ENCODE measurements around the gene BTN3A1. TPM values are rescaled to one million over a fixed set of nuclear protein-coding genes. Genes with fewer than 3 reads are reported as not detected.

Gene BTN3A1
- polyA plus RNA-seq, 1 donor from 2014 or later: 38.2 TPM

DNA sequence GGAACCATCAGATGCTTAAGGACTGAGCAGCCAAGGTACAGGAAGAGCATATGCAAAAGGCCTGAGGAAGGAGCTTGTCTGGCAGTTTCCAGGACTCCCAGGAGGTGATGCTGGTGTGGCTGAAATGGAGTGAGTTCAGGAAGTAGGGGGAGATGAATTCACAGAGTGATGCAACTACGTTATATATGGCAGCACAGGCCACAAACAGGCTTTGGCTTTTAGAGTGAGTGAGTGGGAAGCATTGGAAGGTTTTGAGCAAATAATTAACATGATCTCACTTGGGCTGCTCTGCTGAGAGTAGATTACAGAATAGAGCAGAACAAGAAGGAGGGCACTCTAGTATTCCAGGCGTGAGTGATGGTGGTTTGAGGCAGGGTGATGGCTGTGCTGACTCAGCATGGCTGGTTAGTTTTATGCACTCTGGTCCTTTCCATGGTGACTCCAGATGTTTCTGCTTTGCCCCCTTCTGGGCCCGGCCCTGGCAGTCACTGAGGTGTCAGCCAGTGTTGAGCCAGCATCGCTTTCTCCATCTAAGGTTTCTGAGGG lies 12.7 kb upstream of the BTN3A1 start:
- no peaks in the 10 kb centered on the region for H3K9me3 ChIP-seq (ENCODE audit: low read length)
- no peak overlapping the region for H3K4me3 ChIP-seq (ENCODE audit: low read length)
- no peak overlapping the region for H3K27ac ChIP-seq (ENCODE audit: low read length)
- H4K20me1 ChIP-seq (ENCODE audit: insufficient read depth): no peaks in the 10 kb centered on the region
- H3K36me3 ChIP-seq (ENCODE audit: insufficient read depth, low read length): no peaks in the 10 kb centered on the region
- no peaks in the 10 kb centered on the region for H3K9me2 ChIP-seq (ENCODE audit: insufficient read depth, low read length)
- no peak overlapping the region for H2AFZ ChIP-seq (ENCODE audit: low read depth, low read length)
- TF ChIP-seq RAD21 (conservative IDR thresholded peaks at IDR 0.05) (no peak), SMC3 (conservative IDR thresholded peaks at IDR 0.05; ENCODE audit: poor library complexity) (no peak), EP300 (conservative IDR thresholded peaks at IDR 0.05; ENCODE audit: poor library complexity, severe bottlenecking) (no peak), POLR2AphosphoS5 (IDR thresholded peaks at IDR 0.05) (no peak), EZH2 (IDR thresholded peaks at IDR 0.05; ENCODE audit: borderline replicate concordance, insufficient read depth, low read length, poor library complexity, severe bottlenecking) (no peak), TAF1 (IDR thresholded peaks at IDR 0.05; ENCODE audit: low read depth) (no peak), MXI1 (conservative IDR thresholded peaks at IDR 0.05; ENCODE audit: poor library complexity, severe bottlenecking) (no peak)
- TF ChIP-seq, protein P1, sequence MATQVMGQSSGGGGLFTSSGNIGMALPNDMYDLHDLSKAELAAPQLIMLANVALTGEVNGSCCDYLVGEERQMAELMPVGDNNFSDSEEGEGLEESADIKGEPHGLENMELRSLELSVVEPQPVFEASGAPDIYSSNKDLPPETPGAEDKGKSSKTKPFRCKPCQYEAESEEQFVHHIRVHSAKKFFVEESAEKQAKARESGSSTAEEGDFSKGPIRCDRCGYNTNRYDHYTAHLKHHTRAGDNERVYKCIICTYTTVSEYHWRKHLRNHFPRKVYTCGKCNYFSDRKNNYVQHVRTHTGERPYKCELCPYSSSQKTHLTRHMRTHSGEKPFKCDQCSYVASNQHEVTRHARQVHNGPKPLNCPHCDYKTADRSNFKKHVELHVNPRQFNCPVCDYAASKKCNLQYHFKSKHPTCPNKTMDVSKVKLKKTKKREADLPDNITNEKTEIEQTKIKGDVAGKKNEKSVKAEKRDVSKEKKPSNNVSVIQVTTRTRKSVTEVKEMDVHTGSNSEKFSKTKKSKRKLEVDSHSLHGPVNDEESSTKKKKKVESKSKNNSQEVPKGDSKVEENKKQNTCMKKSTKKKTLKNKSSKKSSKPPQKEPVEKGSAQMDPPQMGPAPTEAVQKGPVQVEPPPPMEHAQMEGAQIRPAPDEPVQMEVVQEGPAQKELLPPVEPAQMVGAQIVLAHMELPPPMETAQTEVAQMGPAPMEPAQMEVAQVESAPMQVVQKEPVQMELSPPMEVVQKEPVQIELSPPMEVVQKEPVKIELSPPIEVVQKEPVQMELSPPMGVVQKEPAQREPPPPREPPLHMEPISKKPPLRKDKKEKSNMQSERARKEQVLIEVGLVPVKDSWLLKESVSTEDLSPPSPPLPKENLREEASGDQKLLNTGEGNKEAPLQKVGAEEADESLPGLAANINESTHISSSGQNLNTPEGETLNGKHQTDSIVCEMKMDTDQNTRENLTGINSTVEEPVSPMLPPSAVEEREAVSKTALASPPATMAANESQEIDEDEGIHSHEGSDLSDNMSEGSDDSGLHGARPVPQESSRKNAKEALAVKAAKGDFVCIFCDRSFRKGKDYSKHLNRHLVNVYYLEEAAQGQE (IDR thresholded peaks at IDR 0.05; ENCODE audit: borderline replicate concordance): no peak
- TF ChIP-seq, protein P2, sequence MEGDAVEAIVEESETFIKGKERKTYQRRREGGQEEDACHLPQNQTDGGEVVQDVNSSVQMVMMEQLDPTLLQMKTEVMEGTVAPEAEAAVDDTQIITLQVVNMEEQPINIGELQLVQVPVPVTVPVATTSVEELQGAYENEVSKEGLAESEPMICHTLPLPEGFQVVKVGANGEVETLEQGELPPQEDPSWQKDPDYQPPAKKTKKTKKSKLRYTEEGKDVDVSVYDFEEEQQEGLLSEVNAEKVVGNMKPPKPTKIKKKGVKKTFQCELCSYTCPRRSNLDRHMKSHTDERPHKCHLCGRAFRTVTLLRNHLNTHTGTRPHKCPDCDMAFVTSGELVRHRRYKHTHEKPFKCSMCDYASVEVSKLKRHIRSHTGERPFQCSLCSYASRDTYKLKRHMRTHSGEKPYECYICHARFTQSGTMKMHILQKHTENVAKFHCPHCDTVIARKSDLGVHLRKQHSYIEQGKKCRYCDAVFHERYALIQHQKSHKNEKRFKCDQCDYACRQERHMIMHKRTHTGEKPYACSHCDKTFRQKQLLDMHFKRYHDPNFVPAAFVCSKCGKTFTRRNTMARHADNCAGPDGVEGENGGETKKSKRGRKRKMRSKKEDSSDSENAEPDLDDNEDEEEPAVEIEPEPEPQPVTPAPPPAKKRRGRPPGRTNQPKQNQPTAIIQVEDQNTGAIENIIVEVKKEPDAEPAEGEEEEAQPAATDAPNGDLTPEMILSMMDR (IDR thresholded peaks at IDR 0.05; ENCODE audit: poor library complexity, severe bottlenecking): no peak
- H3K79me2 ChIP-seq (replicated peaks; ENCODE audit: insufficient read depth, low read length): no peaks in the 10 kb centered on the region
- H3K9ac ChIP-seq (ENCODE audit: low read length): no peak overlapping the region
- H3F3A ChIP-seq (ENCODE audit: insufficient read depth, low read length, poor library complexity, severe bottlenecking): no peaks in the 10 kb centered on the region
- no peaks in the 10 kb centered on the region for H3K27me3 ChIP-seq (ENCODE audit: insufficient read depth, low read depth, low read length)
- H3K4me2 ChIP-seq (ENCODE audit: low read length): no peak overlapping the region

DNA sequence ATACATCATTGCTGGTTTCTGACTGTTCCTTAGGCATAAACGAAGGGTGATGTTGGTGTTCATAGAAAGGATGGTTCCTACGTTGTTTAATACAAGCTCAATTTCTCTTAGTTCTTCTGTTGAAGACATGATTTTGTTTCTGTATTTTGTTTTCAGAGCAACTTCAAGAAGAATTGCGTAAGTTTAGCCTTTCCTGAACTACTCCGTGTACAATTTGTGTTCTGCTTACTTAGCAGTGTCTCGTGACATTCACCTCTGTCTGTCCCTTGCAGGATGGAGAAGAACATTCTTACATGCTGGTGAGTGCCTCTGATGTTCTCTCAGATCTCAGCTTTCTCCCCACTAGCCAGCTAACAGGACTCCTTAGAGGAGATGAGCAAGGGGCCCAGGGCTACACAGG lies 11.5 kb upstream of the BTN3A1 start:
- no peaks in the 10 kb centered on the region for H3F3A ChIP-seq (ENCODE audit: insufficient read depth, low read length, poor library complexity, severe bottlenecking)
- no peaks in the 10 kb centered on the region for H4K20me1 ChIP-seq (ENCODE audit: insufficient read depth)
- no peaks in the 10 kb centered on the region for H3K9me3 ChIP-seq (ENCODE audit: low read length)
- H3K9ac ChIP-seq (ENCODE audit: low read length): no peak overlapping the region
- H2AFZ ChIP-seq (ENCODE audit: low read depth, low read length): no peak overlapping the region
- H3K9me2 ChIP-seq (ENCODE audit: insufficient read depth, low read length): no peaks in the 10 kb centered on the region
- no peak overlapping the region for H3K27ac ChIP-seq (ENCODE audit: low read length)
- no peak overlapping the region for H3K4me2 ChIP-seq (ENCODE audit: low read length)
- H3K36me3 ChIP-seq (ENCODE audit: insufficient read depth, low read length): no peaks in the 10 kb centered on the region
- no peaks in the 10 kb centered on the region for H3K79me2 ChIP-seq (replicated peaks; ENCODE audit: insufficient read depth, low read length)
- no peaks in the 10 kb centered on the region for H3K27me3 ChIP-seq (ENCODE audit: insufficient read depth, low read depth, low read length)
- TF ChIP-seq, protein P2 (IDR thresholded peaks at IDR 0.05; ENCODE audit: poor library complexity, severe bottlenecking): no peak
- TF ChIP-seq POLR2AphosphoS5 (IDR thresholded peaks at IDR 0.05) (no peak), EZH2 (IDR thresholded peaks at IDR 0.05; ENCODE audit: borderline replicate concordance, insufficient read depth, low read length, poor library complexity, severe bottlenecking) (no peak), SMC3 (conservative IDR thresholded peaks at IDR 0.05; ENCODE audit: poor library complexity) (no peak), RAD21 (conservative IDR thresholded peaks at IDR 0.05) (no peak), MXI1 (conservative IDR thresholded peaks at IDR 0.05; ENCODE audit: poor library complexity, severe bottlenecking) (no peak), TAF1 (IDR thresholded peaks at IDR 0.05; ENCODE audit: low read depth) (no peak), EP300 (conservative IDR thresholded peaks at IDR 0.05; ENCODE audit: poor library complexity, severe bottlenecking) (no peak)
- TF ChIP-seq, protein P1 (IDR thresholded peaks at IDR 0.05; ENCODE audit: borderline replicate concordance): no peak
- H3K4me3 ChIP-seq (ENCODE audit: low read length): no peak overlapping the region

Measured in neural cell (in vitro differentiated cells).